Esophagus squamous epithelium (tissue), 5 donors: ENCODE measurements around the gene ADAMTS13. TPM values are rescaled to one million over a fixed set of nuclear protein-coding genes. Genes with fewer than 3 reads are reported as not detected.

Source experiments
- DNase-seq: peaks from one replicate; lab custom pipeline; 2025; lab: John Stamatoyannopoulos, UW
- H3K27ac ChIP-seq, 4 donors: fragments of 200-600 bp; sonication (generic); one replicate each; pipeline ENCODE4 v1.5.1; 2016 to 2019; ENCODE audit warnings: mild to moderate bottlenecking in 1 of 4
- H3K27me3 ChIP-seq, 4 donors: fragments of 200-600 bp; sonication (generic); 1 replicate in 3 of 4; 2 replicates in 1 of 4; pipeline versions ENCODE4 v1.5.1 to v1.6.0; 2017 to 2021; ENCODE audit warnings: antibody characterized with exemption in 1 of 4
- H3K36me3 ChIP-seq, 3 donors: fragments of 200-600 bp; sonication (generic); one replicate each; pipeline ENCODE4 v1.5.1; 2016 to 2019
- H3K4me1 ChIP-seq, 3 donors: fragments of 200-600 bp; sonication (generic); one replicate each; pipeline ENCODE4 v1.5.1; 2017 to 2019
- H3K4me3 ChIP-seq, 4 donors: fragments of 200-600 bp; sonication (generic); 1 replicate in 3 of 4; 2 replicates in 1 of 4; pipeline ENCODE4 v1.5.1; 2016 to 2019; ENCODE audit warnings: mild to moderate bottlenecking in 2 of 4, moderate library complexity in 1 of 4
- H3K9me3 ChIP-seq, 3 donors: fragments of 200-600 bp; sonication (generic); one replicate each; pipeline ENCODE4 v1.5.1; 2016 to 2019
- POLR2A ChIP-seq, 4 donors: fragments of 450-650 bp; IDR thresholded peaks; one replicate each; pipeline ENCODE4 v1.6.1; 2017; ENCODE audit warnings: antibody characterized with exemption in 4 of 4, mild to moderate bottlenecking in 4 of 4, moderate library complexity in 3 of 4
- WGBS, 2 donors: methylation state at CpG; one replicate each; pipeline ENCODE4 v1.1.5; 2018; 5-methylcytosine and 5-hydroxymethylcytosine counted together
- intact Hi-C: fragments of 100-400 bp; cut with DNase I; formaldehyde crosslinking; loops from one replicate; pipeline ENCODE4 v1.15.0; 2022
- total RNA-seq, 4 donors: library from RNA; depleted of rRNA; stranded (reverse); fragments of >200 nt; gene quantifications; one replicate each; pipeline ENCODE4 v1.1.0, GENCODE V29; 2016
- TF ChIP-seq, protein P1 (sequence below), 6 experiments: fragments of 450-650 bp in 4 of 6; fragments of 200-600 bp in 2 of 6; sonication (generic) in 2 of 6; IDR thresholded peaks; one replicate each; pipeline ENCODE4 v1.5.1; 2016 to 2019; ENCODE audit warnings: antibody characterized with exemption in 6 of 6, mild to moderate bottlenecking in 4 of 6, moderate library complexity in 4 of 6
- donor health status: DM: yes; HTN: yes; CAD: no.

ADAMTS13 gene
- total RNA-seq, 4 donors from 2014 or later: 0.21 to 2.5 (median 0.33) TPM

DNA sequence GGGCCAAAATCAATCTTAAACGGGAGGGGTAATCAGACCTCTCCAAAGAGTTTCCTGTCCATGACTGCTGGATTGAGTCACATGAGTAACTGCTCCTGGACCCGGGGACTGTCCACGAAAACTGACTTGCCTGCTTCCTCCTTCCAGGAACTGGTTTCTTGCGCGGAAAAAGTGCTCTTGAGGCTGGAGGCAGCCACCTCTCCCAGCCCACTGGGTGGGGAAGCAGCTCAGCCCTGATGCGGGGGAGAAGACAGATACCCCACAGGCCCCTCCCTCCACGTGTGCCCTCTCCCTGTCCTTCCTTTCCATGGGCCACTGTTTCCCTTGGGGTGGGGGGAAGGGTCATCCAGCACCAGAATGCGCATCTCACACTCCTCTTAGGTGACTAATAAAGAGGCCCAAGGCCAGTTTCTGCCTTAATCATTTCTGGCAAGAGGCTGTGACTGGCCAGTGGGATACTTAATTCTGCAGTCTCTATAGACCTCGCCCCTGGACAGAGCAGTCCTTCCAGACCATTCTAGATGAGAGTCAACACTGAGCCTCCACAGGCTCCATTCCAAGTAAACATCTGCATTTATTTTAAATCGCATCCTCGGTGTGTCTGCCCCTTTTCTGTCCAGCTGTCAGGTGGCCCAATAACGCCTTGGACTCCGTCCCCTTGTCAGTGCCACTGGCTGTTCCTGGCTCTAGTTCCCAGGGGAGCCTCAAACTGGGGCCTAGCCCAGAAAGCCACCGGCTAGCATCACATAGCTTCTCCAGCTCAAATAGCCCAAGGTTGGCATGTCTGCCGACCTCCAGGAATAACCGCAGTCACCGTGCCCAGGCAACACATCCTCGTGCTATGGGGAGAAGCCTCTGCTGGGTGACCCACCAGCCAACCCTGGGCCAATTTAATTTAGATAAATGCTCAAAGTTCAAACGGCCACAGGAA, 16.4 kb upstream of the ADAMTS13 start:
- intact Hi-C loops: loop anchor here (5.0 kb wide), 1 partner anchor 82 kb away; no protein-coding TSS in a partner anchor
- H3K36me3 ChIP-seq: peaks cover 17 to 84% (median 40%) of the 10 kb centered on the region in 3 donors
- H3K4me3 ChIP-seq: no peak overlapping the region
- H3K4me1 ChIP-seq: peaks cover 0 to 3% (median 0%) of the 10 kb centered on the region in 3 donors
- no peak for DNase-seq
- H3K9me3 ChIP-seq: no peaks in the 10 kb centered on the region
- no peaks in the 10 kb centered on the region for H3K27me3 ChIP-seq
- TF ChIP-seq, protein P1, sequence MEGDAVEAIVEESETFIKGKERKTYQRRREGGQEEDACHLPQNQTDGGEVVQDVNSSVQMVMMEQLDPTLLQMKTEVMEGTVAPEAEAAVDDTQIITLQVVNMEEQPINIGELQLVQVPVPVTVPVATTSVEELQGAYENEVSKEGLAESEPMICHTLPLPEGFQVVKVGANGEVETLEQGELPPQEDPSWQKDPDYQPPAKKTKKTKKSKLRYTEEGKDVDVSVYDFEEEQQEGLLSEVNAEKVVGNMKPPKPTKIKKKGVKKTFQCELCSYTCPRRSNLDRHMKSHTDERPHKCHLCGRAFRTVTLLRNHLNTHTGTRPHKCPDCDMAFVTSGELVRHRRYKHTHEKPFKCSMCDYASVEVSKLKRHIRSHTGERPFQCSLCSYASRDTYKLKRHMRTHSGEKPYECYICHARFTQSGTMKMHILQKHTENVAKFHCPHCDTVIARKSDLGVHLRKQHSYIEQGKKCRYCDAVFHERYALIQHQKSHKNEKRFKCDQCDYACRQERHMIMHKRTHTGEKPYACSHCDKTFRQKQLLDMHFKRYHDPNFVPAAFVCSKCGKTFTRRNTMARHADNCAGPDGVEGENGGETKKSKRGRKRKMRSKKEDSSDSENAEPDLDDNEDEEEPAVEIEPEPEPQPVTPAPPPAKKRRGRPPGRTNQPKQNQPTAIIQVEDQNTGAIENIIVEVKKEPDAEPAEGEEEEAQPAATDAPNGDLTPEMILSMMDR (IDR thresholded peaks at IDR 0.05): no peak
- TF ChIP-seq POLR2A (IDR thresholded peaks at IDR 0.05): no peak
- H3K27ac ChIP-seq: no peak overlapping the region
- 66 to 90% methylated on average over 6 to 10 of the region's 19 CpGs for WGBS, 2 donors

DNA sequence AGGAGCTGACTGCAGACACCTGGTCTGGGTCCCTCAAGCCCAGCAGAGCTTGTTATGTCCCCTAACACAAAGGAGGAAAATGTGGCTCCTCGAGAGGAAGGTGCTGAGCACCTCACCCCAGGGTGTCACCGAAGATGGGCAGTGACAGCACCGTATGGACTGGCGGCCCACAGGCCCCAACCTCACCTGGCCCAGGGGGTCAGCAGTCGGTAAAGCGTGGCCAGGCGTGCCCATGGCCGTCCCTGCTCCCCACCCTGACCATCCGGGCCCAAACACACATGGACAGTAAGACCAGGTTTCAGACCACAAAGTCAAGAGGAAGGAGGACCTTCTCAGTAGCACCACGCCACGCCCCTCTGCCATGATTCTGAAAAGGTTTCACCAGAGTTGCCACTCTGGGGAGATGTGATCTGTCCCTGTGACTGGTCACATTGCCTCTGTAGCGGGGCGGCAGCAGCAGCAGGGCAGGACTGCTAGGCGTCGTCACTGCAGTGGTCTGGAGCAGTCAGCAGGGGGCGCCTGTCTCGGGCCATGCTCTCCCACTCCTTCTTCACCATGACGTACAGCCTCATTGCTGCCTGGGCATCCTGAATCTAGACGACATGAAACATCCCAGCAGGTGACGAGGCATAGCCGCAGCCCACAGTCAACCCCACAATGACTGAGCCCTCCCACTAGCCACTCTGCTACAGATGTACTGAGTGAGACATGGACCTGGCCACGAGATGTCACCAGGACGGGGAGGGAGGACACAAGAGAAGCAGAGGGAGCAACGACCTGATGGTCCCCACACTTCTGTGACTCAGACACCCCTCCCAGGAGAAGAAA, 15.5 kb upstream of the ADAMTS13 start:
- DNase-seq: no peak
- H3K9me3 ChIP-seq: no peaks in the 10 kb centered on the region
- peaks cover 19 to 92% (median 40%) of the 10 kb centered on the region in 3 donors for H3K36me3 ChIP-seq
- 16 to 76% methylated on average over 5 to 9 of the region's 24 CpGs for WGBS, 2 donors
- TF ChIP-seq, protein P1 (IDR thresholded peaks at IDR 0.05): peak; percentile 65 to 94 (median 88)
- TF ChIP-seq POLR2A (IDR thresholded peaks at IDR 0.05): no peak
- H3K4me3 ChIP-seq: no peak overlapping the region
- intact Hi-C loops: loop anchor here (5.0 kb wide), 1 partner anchor 81 kb away; no protein-coding TSS in a partner anchor
- H3K4me1 ChIP-seq: peaks cover 0 to 3% (median 0%) of the 10 kb centered on the region in 3 donors
- no peak overlapping the region for H3K27ac ChIP-seq
- no peaks in the 10 kb centered on the region for H3K27me3 ChIP-seq

DNA sequence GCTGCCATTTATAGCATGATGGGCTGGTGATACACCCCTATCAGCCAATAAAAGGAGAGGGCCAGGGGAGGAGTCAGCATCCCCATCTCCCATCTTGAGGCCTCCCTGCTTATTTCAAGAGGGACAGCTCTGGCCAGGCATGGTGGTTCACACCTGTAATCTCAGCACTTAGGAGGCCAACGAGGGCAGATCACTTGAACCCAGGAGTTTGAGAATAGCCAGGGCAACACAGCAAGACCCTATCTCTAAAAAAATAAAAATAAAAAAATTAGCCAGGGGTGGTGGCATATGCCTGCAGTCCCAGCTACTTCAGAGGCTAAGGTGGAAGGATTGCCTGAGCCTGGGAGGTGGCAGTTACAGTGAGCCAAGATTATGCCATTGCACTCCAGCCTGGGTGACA, 14.1 kb upstream of the ADAMTS13 start:
- intact Hi-C loops: loop anchor here (5.0 kb wide), 1 partner anchor 79 kb away; no protein-coding TSS in a partner anchor
- no peak for TF ChIP-seq POLR2A (IDR thresholded peaks at IDR 0.05)
- TF ChIP-seq, protein P1 (IDR thresholded peaks at IDR 0.05): no peak
- 100% methylated on average over 1 of the region's 1 CpG for WGBS, 2 donors
- Histone ChIP-seq H3K4me3 (no peak overlapping the region), H3K27ac (no peak overlapping the region), H3K36me3 (peaks cover 19 to 92% (median 47%) of the 10 kb centered on the region in 3 donors), H3K9me3 (no peaks in the 10 kb centered on the region), H3K27me3 (no peaks in the 10 kb centered on the region), H3K4me1 (peaks cover 0 to 3% (median 0%) of the 10 kb centered on the region in 3 donors)
- DNase-seq: no peak

DNA sequence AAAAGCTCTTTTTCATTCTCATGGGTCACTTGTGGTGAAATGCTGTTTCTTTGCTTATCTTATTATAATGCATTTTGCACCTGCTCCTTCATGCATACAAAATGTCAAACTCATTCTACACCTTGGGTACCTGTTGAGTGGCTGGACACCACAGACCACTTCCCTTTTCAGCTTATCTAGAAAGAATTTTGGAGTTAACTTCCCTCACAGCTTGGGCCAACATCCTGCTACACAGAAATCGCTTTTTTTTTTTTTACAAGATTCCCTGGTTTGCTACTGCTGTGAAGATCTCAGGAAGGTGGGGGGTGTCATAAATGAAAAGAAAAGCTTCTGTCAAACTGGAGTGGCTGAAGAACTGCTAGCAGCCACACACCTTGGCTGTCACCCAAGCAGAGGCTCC, 7.0 kb upstream of the ADAMTS13 start:
- H3K27ac ChIP-seq: no peak overlapping the region
- H3K27me3 ChIP-seq: no peaks in the 10 kb centered on the region
- peaks cover 9 to 58% (median 16%) of the 10 kb centered on the region in 3 donors for H3K4me1 ChIP-seq
- DNase-seq: no peak
- intact Hi-C loops: loop anchor here (10.0 kb wide), 1 partner anchor 50 kb away; no protein-coding TSS in a partner anchor
- H3K9me3 ChIP-seq: no peaks in the 10 kb centered on the region
- TF ChIP-seq POLR2A (IDR thresholded peaks at IDR 0.05): no peak
- TF ChIP-seq, protein P1 (IDR thresholded peaks at IDR 0.05): no peak
- peaks cover 5 to 62% (median 11%) of the 10 kb centered on the region in 3 donors for H3K36me3 ChIP-seq
- 68 to 71% methylated on average over 1 of the region's 1 CpG for WGBS, 2 donors
- no peak overlapping the region for H3K4me3 ChIP-seq
